SHP77 treated with DMSO at 0.1 percent for 48 hours (cell line): ENCODE results near the gene PLD4.

Experiments used
- DNase-seq: peaks from one replicate; lab custom pipeline; 2025; lab: John Stamatoyannopoulos, UW

The PLD4 gene

DNA sequence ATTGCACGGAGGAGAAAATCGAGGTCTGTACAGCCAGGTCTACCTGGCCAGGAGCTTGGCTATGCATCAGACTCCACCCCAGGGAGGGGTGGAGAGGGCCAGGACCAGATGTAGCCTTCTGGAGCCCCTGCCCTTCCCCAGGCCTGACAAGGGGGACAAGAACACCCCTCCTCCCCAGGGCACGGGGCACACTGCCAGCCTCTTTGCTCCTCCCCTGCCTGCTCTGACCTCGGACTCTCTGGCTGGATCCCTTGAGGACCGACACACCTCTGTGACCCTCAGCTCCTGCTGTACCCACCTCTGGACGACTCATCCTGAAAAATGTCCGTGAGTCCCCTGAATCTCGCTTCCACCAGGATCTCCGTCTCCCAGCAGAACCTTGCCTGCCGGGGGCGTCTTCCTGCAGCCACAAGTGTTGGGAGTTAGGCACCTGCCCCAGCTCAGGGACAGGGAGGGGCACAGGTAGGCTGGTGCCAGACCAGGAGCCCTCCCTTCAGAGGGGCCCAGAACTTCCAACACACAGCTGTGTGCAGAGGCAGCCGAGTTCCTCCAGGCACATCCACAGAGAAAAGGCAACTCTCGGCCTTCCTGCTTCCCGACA, 31.7 kb downstream of the PLD4 start:
- DNase-seq = no peak

GRCh38 chr14:104957146-104958113, 32.8 kb downstream of the PLD4 start:
- DNase-seq = no peak

- no peak for DNase-seq
Observed at GRCh38 chr14:104964546-104964945, 39.9 kb downstream of the PLD4 start.

DNA sequence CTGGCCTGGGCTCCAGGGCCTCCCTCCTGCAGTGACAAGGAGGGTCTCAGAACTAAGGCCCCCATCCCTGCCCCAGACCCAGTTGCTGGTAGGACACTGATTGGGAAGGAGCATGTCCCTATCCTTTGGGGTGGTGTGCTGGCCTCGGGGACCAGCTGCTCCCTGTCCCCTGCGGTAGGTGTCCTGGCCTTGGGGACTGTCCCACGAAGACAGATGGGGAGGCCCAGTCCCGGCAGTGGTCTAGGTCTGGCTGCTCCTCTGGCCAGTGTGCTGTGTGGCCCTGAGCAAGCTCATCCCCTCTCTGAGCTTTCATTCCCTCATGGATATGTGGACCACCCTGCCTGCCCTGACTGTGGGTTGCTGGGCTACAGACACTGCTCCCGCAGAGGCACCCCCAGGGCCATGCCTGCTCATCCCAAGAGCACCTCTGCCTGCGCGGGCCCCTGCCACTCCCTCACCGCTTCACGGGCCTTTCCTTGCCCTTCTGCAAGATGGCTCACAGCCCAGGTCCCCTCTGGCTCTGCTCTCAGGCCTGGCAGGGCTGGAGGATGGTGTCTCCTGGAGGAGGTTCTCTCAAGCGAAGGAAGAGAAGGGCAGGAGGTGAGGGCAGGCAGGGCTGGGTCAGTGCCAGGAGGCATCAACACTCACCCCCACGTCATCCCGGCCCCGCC, 41.0 kb downstream of the PLD4 start:
- no peak for DNase-seq

GRCh38 chr14:104966261-104966865, 41.7 kb downstream of the PLD4 start:
- no peak for DNase-seq

- no peak for DNase-seq
Observed at GRCh38 chr14:104966981-104967385, 42.3 kb downstream of the PLD4 start.

DNA sequence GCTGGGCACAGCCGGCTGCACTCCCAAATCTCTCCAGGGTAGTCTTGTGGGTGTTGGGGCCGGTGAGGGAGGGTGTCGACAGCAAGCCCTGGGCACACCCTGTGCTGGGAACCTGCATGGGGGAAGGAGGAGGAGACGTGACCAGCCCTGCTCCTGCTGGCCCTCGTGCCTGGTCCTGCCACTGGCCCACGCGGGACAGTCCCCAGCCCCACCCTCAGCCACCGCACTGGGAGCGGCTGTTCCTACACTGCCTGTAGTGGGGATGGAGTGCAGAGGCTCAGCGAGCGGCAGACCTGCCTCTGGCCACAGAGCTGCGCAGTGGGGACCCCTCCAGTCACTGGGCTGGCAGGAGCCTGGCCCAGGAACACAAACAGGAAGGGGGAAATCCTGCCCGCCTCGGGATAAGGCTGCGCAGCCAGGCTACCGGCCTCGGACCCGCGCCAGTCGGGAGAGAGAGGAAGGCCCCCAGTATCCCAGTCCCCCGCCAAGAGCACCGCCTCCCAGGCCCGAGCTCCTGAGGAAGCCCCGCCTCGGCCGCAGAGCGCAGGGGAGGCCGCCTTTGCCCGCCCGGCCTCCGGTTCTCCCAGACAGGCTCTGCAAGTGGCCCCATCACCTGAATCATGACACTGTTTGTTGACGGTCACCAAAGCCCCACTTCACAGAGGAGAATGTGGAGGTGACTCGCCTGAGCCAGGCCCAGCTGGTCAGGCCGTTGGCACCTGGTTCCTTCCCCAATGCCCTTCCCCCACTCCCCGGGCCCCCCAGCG, 42.9 kb downstream of the PLD4 start:
- DNase-seq = no peak

DNA sequence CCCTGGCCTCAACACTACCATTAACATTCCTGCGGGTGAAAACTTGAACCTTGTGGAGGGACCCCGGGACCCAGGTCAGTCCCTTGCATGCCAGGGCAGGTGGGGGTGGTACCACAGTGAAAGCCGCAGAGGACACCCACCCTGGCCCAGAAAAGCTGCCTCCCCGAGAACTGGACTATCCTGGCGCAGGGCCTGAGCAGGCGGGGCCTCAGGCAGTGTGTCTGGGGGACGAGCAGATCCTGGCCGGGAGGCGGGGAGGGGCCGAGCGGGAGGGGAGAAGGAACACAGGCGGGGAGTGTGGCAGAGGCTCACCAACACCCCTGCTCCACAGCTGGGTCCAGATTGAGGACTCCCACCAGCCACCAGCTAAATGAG, 43.5 kb downstream of the PLD4 start:
- peak; percentile 3 for DNase-seq

DNA sequence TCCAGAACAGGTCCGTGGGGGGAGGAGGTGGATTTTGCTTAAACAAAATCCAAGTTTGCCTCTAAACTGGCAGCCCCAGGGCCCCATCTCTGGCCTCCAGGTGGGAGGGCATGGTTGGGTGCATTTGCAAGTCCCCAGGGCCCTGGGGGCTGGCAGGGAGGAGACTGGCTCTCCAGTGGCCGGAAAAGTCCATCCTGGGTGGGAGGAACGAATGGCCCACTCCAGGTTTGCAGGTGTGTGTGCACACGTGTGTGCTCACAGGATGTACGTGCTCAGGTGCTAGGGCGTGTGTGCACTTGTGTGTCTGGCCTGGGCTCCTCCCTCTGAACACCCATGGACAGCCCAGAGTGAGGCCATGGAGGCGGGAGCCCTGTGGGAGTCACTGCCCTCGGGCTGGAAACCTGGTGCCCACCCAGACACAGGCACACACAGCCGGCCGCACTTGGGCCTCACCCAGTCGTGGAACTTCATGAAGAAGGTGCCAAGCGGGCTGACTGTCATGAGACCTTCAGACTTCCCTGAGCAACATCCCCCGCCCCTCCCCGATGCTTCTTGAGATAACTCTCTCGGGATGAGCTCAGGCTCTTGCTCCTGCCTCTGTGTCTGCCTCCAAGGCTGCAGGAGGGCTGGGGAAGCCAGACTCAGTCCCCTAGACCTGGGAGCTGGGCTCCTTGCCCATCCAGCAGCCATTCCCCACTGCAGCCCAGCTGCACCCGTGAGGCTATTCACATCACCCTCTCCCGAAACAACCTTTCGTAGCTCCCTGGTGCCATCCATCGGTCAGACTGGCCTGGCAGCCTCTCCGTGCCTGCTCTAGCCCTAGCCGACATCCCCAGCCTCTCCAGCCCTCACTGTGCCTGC, 44.1 kb downstream of the PLD4 start:
- no peak for DNase-seq

GRCh38 chr14:104969741-104970230, 45.1 kb downstream of the PLD4 start:
- no peak for DNase-seq

DNA sequence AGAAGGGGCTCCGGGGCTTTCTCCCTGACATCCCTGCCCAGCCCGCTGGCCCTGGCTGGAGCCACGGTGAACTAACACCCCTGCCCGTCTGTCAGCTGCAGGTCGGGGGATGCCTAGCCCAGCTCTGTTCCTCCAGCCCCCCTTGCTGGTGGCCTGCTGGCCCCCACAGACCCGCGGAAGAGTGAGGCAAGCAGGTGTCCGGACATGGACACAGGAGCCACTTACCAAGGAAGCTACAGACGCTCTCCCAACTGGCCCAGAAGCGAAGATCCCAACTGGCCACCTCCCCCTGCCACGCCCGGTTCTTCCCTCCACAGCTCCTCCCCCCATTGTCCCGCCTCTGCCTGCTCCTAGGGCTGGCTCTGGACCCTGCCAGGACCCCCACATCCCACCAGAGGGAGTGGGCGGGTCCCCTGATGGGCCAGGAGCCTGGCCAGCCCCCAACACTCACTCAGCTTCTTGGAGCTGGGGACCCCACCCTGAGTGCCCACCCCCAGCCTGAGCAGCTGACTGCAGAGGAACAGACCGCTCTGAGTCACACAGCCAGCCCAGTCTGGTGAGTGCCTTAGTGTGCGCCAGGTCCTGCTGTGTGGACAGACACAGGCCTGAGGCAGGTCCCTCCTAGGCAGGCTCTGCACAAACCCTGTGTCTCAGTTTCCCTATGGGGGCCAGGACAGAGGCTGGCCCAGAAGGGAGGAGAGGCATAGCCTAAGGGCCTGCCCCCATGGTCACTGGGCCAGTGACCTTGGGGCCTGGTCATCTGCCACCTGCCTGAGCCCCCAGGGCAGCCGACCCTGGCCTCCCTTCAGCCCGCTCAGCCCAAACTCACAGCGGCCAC, 45.8 kb downstream of the PLD4 start:
- no peak for DNase-seq

DNA sequence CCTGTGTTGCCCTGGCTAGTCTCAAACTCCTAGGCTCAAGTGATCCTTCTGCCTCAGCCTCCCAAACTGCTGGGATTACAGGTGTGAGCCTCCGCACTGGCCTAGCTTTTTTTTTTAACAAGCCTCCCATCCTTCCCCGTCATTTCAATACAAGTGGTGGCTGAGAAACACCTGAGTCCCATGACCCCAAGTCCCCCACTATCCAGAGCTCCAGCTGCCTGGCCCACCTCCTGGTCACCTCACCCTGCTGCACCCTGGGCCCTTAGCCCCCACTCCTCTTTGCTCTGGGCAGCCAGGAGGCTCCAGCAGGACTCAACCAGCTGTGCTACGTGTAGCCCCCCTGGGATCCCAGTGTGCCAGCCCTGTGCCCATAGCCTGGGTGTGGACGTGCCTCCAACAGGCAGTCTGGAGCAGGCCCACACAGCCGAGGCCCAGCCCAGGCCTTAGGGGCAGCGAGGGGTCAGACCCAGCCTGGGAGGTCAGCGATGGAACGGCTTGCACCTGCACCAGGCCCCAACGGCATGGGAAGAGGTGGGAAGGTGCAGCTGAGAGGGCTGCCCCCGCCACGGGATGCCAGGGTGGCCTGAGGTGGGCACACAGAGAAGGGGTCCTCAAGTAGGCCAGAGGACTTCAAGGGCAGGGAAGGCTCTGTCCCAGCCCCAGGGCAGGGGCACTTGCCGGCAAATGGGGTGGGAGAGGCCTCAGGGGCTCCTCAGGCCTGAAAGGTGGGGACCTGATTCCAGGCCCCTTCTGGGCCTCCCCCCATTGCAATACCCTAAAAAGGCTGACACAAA, 47.0 kb downstream of the PLD4 start:
- DNase-seq = no peak

GRCh38 chr14:104972301-104973134, 47.8 kb downstream of the PLD4 start:
- DNase-seq = no peak

DNA sequence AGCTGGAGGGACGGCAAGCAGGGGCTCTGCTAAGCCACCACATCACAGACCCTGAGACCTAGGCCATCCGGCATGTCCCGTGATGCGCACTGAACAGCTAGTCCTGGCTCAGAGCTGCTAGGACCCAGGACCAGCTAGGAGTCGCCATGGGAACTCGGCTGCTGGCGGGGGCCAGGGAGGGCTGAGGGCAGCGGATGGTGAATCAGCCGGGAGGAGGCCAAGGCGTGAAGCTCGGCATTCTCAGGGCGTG, 48.4 kb downstream of the PLD4 start:
- no peak for DNase-seq

DNA sequence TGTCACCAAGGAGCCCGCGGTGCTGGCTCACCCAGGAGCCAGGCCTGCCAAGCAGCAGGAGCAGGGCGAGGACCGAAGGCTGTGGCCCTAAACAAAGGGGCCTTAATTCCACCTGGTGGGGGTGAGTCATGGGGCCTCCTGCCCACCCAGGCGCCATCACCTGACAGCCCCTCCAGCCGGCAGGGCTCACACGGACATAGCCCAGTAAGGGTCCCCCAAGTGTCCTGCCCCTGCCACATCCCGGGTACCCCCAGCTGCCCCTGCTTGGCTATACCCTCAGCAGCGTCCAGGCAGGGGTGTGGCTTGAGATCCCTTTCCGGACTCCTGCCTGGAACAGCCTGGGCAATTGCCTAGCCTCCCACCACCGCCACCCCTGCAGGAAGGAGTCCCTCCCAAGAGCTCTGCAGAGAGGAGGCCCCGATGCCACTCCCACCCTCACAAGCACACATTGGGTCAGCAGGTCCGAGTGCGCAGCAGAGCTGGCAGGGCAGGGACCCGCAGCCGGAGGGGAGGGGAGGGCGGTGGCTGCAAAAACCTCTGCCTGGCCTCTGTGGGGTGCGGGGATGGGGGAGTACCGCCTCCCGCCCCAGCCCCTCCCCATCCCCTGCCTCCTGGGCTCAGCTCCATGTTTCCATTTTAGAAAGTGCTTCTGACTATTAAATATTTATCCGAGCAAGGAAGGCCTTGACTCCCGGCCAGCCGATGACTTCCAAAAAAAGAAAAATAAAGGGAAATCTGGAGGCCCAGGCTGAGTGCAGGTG, 48.9 kb downstream of the PLD4 start:
- no peak for DNase-seq

GRCh38 chr14:104974146-104974541, 49.5 kb downstream of the PLD4 start:
- DNase-seq = no peak

DNA sequence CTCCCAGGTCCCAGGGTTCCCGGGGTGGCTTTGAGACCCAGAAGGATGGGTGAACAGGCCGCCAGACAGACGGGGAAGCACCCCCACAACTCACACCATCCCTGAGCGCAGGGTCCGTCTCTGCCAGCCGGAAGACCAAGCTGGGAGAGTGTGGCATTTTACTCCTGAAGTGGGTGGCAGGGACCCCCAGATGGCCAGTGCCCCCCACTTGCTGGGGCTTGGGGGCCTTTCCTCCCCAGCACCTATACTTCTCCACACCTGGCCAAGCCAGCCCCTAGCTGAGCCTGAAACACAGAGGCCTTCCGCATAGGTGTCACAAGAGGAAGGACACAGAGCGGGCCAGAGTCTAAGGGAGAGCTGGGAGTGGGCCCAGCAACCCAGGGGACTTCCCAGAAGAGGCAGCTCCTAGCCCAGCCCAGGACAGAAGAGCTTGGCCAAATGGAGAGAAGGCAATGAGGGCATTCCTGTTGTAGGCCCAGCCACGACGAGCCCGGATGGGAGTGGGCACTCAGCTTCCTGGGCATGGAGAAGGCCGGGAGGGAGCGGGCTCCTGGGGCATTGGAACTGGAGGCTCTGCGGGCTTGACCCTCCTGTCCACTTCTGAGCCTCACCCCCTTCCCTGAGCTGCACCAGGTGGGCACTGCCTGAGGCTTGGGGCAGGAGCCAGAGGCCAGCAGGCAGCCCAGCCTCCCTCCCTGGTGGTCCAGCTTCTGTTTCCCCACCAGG, 50.1 kb downstream of the PLD4 start:
- no peak for DNase-seq
